Mesenchymal stem cell (in vitro differentiated cells and primary cell): Measurements from ENCODE around the gene TTLL8.

Experiments used
- DNase-seq: peaks from one replicate; pipeline ENCODE4 v3.0.0-alpha.2; 2013
- H2AFZ ChIP-seq: one replicate; pipeline ENCODE4 v1.6.1; 2013; ENCODE audit warnings: low read depth, mild to moderate bottlenecking, control low read depth, inconsistent platforms, low read length, moderate library complexity
- H2AK5ac ChIP-seq: 2 replicates; pipeline ENCODE4 v1.6.1; 2013; ENCODE audit warnings: low read length, moderate library complexity, mild to moderate bottlenecking, inconsistent platforms; ENCODE audit not compliant: severe bottlenecking
- H2BK120ac ChIP-seq: one replicate; pipeline ENCODE4 v1.6.1; 2013; ENCODE audit warnings: low read depth, mild to moderate bottlenecking, inconsistent platforms, low read length, moderate library complexity
- H2BK12ac ChIP-seq, 2 experiments: one replicate each; pipeline ENCODE4 v1.6.1; 2013; ENCODE audit warnings: inconsistent platforms in 2 of 2, low read length in 2 of 2, mild to moderate bottlenecking in 2 of 2, moderate library complexity in 2 of 2, control low read depth in 1 of 2
- H2BK15ac ChIP-seq: one replicate; pipeline ENCODE4 v1.6.1; 2013; ENCODE audit warnings: mild to moderate bottlenecking, low read depth, inconsistent platforms; ENCODE audit not compliant: poor library complexity, severe bottlenecking
- H2BK5ac ChIP-seq: 2 replicates; pipeline ENCODE4 v1.6.1; 2013; ENCODE audit warnings: low read depth, mild to moderate bottlenecking, low read length, control low read depth, inconsistent platforms; ENCODE audit not compliant: poor library complexity, severe bottlenecking
- H3K14ac ChIP-seq, 2 experiments: one replicate each; pipeline ENCODE4 v1.6.1; 2013; ENCODE audit warnings: inconsistent platforms in 2 of 2, low read length in 2 of 2, control low read depth in 1 of 2, mild to moderate bottlenecking in 1 of 2, moderate library complexity in 1 of 2
- H3K18ac ChIP-seq, 2 experiments: one replicate each; pipeline ENCODE4 v1.6.1; 2013; ENCODE audit warnings: inconsistent platforms in 2 of 2, low read length in 2 of 2, control low read depth in 1 of 2, low read depth in 1 of 2, mild to moderate bottlenecking in 1 of 2
- H3K23ac ChIP-seq, 2 experiments: one replicate each; pipeline ENCODE4 v1.6.1; 2013; ENCODE audit warnings: inconsistent platforms in 2 of 2, low read length in 2 of 2, mild to moderate bottlenecking in 2 of 2, moderate library complexity in 2 of 2, control low read depth in 1 of 2
- H3K27ac ChIP-seq: 2 replicates; pipeline ENCODE4 v1.5.1; 2013; ENCODE audit warnings: mild to moderate bottlenecking, moderate library complexity, low read length, control low read depth, inconsistent platforms; ENCODE audit not compliant: poor library complexity, severe bottlenecking
- H3K27me3 ChIP-seq, 2 experiments: 2 replicates each; pipeline versions ENCODE4 v1.6.1 to v1.7.0; 2013; ENCODE audit warnings: low read length in 2 of 2, mild to moderate bottlenecking in 2 of 2, moderate library complexity in 2 of 2, control low read depth in 1 of 2, inconsistent platforms in 1 of 2; ENCODE audit not compliant: control insufficient read depth in 1 of 2, insufficient read depth in 1 of 2
- H3K36me3 ChIP-seq, 2 experiments: 2 replicates each; pipeline versions ENCODE4 v1.6.1 to v1.7.0; 2013; ENCODE audit warnings: low read length in 2 of 2, control low read depth in 1 of 2, inconsistent platforms in 1 of 2, low read depth in 1 of 2, mild to moderate bottlenecking in 1 of 2; ENCODE audit not compliant: insufficient read depth in 2 of 2, control insufficient read depth in 1 of 2
- H3K4ac ChIP-seq, 2 experiments: one replicate each; pipeline ENCODE4 v1.6.1; 2013; ENCODE audit warnings: inconsistent platforms in 2 of 2, low read length in 2 of 2, mild to moderate bottlenecking in 2 of 2, moderate library complexity in 2 of 2, control low read depth in 1 of 2, low read depth in 1 of 2
- H3K4me1 ChIP-seq: 2 replicates; pipeline ENCODE4 v1.6.1; 2013; ENCODE audit warnings: low read depth, low read length, control low read depth; ENCODE audit not compliant: control insufficient read depth, insufficient read depth
- H3K4me2 ChIP-seq: 2 replicates; pipeline ENCODE4 v1.6.1; 2013; ENCODE audit warnings: low read length, mild to moderate bottlenecking, inconsistent platforms; ENCODE audit not compliant: poor library complexity, severe bottlenecking
- H3K4me3 ChIP-seq, 2 experiments: 2 replicates each; pipeline versions ENCODE4 v1.5.1 to v1.7.0; 2013; ENCODE audit warnings: low read length in 2 of 2, mild to moderate bottlenecking in 2 of 2, control low read depth in 1 of 2, low read depth in 1 of 2; ENCODE audit not compliant: insufficient read depth in 1 of 2
- H3K79me1 ChIP-seq: replicated peaks from 2 replicates; pipeline ENCODE4 v1.6.1; 2013; ENCODE audit warnings: mild to moderate bottlenecking, control low read depth, low read length, inconsistent platforms; ENCODE audit not compliant: poor library complexity, severe bottlenecking
- H3K9ac ChIP-seq: 2 replicates; pipeline ENCODE4 v1.7.0; 2013; ENCODE audit warnings: mild to moderate bottlenecking, low read length, moderate library complexity
- H3K9me3 ChIP-seq: 2 replicates; pipeline ENCODE4 v1.7.0; 2013; ENCODE audit warnings: mild to moderate bottlenecking, low read length; ENCODE audit not compliant: control insufficient read depth
- H4K8ac ChIP-seq: one replicate; pipeline ENCODE4 v1.6.1; 2013; ENCODE audit warnings: inconsistent platforms, mild to moderate bottlenecking, low read length, moderate library complexity
- H4K91ac ChIP-seq: one replicate; pipeline ENCODE4 v1.6.1; 2013; ENCODE audit warnings: mild to moderate bottlenecking, low read length, inconsistent platforms
- WGBS: methylation state at CpG from one replicate; pipeline ENCODE4 v1.1.7; 2013; ENCODE audit warnings: mixed read lengths; 5-methylcytosine and 5-hydroxymethylcytosine counted together

The TTLL8 gene

DNA sequence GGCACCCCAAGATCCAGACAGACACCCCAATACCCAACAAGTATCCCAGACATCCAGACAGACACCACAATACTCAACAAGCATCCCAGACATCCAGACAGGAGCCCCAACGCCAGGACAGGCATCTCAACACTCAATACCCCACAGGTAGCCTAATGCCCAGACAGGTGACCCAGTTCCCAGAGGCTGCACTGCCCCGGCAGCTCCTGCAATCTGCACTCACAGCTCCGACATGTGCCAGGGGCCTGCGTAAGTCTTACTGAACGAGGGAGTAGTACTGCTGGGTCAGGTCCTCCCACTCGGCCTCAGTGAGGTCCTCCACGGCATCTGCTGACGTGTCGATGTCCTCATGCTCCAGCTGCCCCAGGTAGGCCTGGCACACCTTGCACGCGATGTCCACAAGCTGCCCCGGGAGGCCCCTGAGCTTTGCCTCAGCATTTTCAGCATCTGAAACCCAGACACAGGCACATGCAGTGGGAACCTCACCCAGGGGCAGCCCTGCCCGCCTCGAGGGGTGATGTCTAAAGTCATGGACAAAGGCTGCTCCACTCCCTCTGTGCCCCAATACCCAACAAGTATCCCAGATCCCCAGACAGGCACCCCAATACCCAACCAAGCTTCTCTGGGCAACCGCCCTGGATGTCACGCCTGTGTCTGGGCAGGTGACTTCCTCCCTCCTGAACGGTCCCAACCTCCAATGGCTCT is 16.6 kb downstream of the TTLL8 start:
- Histone ChIP-seq H3K4ac (no peak overlapping the region), H3K4me2 (no peak overlapping the region), H4K91ac (no peak overlapping the region), H3K79me1 (no peaks in the 10 kb centered on the region), H3K23ac (no peak overlapping the region), H3K9me3 (peaks cover 24% of the 10 kb centered on the region), H3K27ac (no peak overlapping the region), H2BK12ac (no peak overlapping the region), H3K36me3 (no peaks in the 10 kb centered on the region), H3K9ac (no peak overlapping the region), H3K4me3 (no peak overlapping the region), H2BK120ac (no peak overlapping the region), H3K27me3 (peaks cover 0 to 24% of the 10 kb centered on the region in 2 experiments), H2AFZ (no peak overlapping the region), H3K18ac (no peak overlapping the region), H2AK5ac (no peak overlapping the region), H3K4me1 (no peaks in the 10 kb centered on the region), H2BK15ac (no peak overlapping the region), H4K8ac (no peak overlapping the region), H2BK5ac (no peak overlapping the region), H3K14ac (no peak overlapping the region)
- no peak for DNase-seq
- 86% methylated on average over 17 of the region's 17 CpGs for WGBS

DNA sequence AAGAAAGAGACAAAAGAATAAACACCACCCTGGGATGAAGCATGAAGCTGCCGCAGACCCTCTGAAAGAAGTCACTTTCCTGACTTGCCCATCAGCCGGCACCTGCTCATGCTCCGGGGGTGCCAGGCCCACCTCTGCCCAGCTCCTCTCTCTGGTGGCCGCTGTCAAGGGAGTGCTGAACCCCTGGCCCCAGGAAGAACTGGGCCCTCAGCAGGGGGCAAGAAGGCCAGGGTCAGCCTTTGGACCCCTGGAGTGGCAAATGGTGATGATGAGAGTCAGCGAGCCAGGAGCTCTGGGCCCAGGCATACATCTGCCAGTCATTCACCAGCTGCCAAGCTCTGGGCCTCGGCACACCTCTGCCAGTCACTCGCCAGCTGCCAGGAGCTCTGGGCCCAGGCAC is 17.4 kb downstream of the TTLL8 start:
- no peak for DNase-seq
- no peak overlapping the region for H2BK12ac ChIP-seq
- no peak overlapping the region for H3K9ac ChIP-seq
- H3K27ac ChIP-seq = no peak overlapping the region
- H3K4me2 ChIP-seq = no peak overlapping the region
- no peak overlapping the region for H4K91ac ChIP-seq
- H2AFZ ChIP-seq = no peak overlapping the region
- no peak overlapping the region for H3K4ac ChIP-seq
- peaks cover 0 to 25% of the 10 kb centered on the region in 2 experiments for H3K27me3 ChIP-seq
- no peaks in the 10 kb centered on the region for H3K36me3 ChIP-seq
- H2AK5ac ChIP-seq = no peak overlapping the region
- 93% methylated on average over 7 of the region's 7 CpGs for WGBS
- H4K8ac ChIP-seq = no peak overlapping the region
- H2BK15ac ChIP-seq = no peak overlapping the region
- no peaks in the 10 kb centered on the region for H3K79me1 ChIP-seq
- no peak overlapping the region for H3K18ac ChIP-seq
- peaks cover 24% of the 10 kb centered on the region for H3K9me3 ChIP-seq
- H2BK120ac ChIP-seq = no peak overlapping the region
- H3K4me3 ChIP-seq = no peak overlapping the region
- no peak overlapping the region for H2BK5ac ChIP-seq
- no peak overlapping the region for H3K14ac ChIP-seq
- no peak overlapping the region for H3K23ac ChIP-seq
- H3K4me1 ChIP-seq = no peaks in the 10 kb centered on the region

DNA sequence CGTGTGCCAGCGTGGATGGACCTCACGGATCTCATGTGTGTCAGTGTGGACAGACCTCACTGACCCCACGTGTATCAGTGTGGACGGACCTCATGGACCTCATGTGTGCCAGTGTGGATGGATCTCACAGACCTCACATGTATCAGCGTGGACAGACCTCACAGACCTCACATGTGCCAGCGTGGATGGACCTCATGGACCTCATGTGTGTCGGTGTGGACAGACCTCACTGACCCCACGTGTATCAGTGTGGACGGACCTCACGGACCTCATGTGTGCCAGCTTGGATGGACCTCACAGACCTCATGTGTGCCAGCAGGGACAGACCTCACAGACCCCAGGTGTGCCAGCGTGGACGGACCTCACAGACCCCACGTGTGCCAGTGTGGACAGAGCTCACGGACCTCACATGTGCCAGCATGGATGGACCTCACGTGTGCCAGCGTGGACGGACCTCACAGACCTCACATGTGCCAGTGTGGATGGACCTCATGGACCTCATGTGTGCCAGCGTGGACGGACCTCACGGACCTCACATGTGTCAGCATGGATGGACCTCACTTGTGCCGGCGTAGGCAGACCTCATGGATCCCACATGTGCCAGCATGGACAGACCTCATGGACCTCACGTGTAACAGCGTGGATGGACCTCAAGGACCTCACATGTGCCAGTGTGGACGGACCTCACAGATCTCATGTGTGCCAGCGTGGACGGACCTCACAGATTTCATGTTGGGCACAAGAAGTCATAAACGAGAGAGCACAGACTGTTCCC is 18.2 kb downstream of the TTLL8 start:
- Histone ChIP-seq H3K18ac (no peak overlapping the region), H2BK120ac (no peak overlapping the region), H3K4me3 (peak overlapping the region in 1 of 2 experiments; percentile 9), H3K27ac (no peak overlapping the region), H3K27me3 (peaks cover 0 to 29% of the 10 kb centered on the region in 2 experiments), H3K36me3 (no peaks in the 10 kb centered on the region), H2AFZ (no peak overlapping the region), H3K79me1 (no peaks in the 10 kb centered on the region), H3K9me3 (peaks cover 24% of the 10 kb centered on the region), H4K8ac (no peak overlapping the region), H2BK15ac (no peak overlapping the region), H3K4ac (no peak overlapping the region), H2AK5ac (no peak overlapping the region), H3K4me1 (no peaks in the 10 kb centered on the region), H3K23ac (no peak overlapping the region), H2BK5ac (no peak overlapping the region), H2BK12ac (no peak overlapping the region), H3K14ac (no peak overlapping the region), H3K9ac (no peak overlapping the region), H3K4me2 (no peak overlapping the region), H4K91ac (no peak overlapping the region)
- DNase-seq = no peak
- 90% methylated on average over 29 of the region's 29 CpGs for WGBS

DNA sequence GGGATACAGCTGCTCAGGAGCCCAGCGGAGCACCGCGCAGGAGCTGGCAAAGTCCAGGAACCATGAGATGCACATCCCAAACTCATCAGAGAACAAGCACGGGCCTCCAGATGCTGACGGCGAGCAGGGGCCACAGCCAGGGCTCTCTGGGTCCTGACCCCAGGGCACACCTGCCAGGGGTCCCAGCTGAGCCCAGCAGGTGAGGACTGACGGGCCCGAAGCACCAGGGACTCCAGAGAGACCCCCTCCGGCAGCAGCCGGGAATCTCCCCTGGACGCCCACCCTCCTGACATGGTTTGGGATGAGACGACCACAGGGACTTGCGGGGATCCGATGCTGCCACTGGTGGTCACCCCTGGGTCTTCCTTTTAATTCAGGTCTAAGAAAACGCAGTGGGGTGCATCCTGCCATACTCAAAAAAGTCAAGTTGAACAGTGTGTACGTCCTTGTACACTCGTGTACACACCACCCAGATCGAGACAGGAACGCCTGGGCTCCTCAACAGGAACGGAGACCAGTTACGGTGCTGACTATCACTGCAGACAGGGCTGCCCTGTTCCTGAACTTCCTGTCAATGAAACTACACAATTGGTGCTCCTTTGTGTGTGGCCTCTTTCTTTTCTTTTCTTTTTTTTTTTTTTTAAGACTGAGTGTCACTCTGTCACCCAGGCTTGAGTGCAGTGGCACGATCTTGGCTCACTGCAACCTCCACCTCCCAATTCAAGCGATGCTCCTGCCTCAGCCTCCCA is 21.9 kb downstream of the TTLL8 start:
- H3K9me3 ChIP-seq = peaks cover 20% of the 10 kb centered on the region
- H3K14ac ChIP-seq = no peak overlapping the region
- H3K4me3 ChIP-seq = no peak overlapping the region
- DNase-seq = no peak
- no peak overlapping the region for H3K9ac ChIP-seq
- no peak overlapping the region for H3K18ac ChIP-seq
- H3K4me2 ChIP-seq = no peak overlapping the region
- no peak overlapping the region for H2BK120ac ChIP-seq
- no peak overlapping the region for H3K23ac ChIP-seq
- H3K27ac ChIP-seq = no peak overlapping the region
- H2BK15ac ChIP-seq = no peak overlapping the region
- H3K27me3 ChIP-seq = peaks cover 11 to 50% of the 10 kb centered on the region in 2 experiments
- H3K4me1 ChIP-seq = no peaks in the 10 kb centered on the region
- 89% methylated on average over 23 of the region's 23 CpGs for WGBS
- H3K79me1 ChIP-seq = no peaks in the 10 kb centered on the region
- H2BK12ac ChIP-seq = no peak overlapping the region
- H3K4ac ChIP-seq = no peak overlapping the region
- H2BK5ac ChIP-seq = no peak overlapping the region
- no peak overlapping the region for H4K91ac ChIP-seq
- no peak overlapping the region for H2AFZ ChIP-seq
- no peaks in the 10 kb centered on the region for H3K36me3 ChIP-seq
- no peak overlapping the region for H4K8ac ChIP-seq
- H2AK5ac ChIP-seq = no peak overlapping the region
